Lower leg skin (tissue), 3 donors: ENCODE measurements around the gene PIP4K2C.

Experiments used
- CTCF ChIP-seq, 3 donors: fragments of 450-650 bp; IDR thresholded peaks; one replicate each; pipeline ENCODE4 v1.5.1; 2016; ENCODE audit warnings: antibody characterized with exemption in 3 of 3, mild to moderate bottlenecking in 3 of 3, moderate library complexity in 2 of 3
- POLR2A ChIP-seq, 2 donors: fragments of 450-650 bp; IDR thresholded peaks; one replicate each; pipeline ENCODE4 v1.6.1; 2016 to 2017; ENCODE audit warnings: antibody characterized with exemption in 2 of 2, mild to moderate bottlenecking in 1 of 2, moderate library complexity in 1 of 2

- TF ChIP-seq POLR2A (IDR thresholded peaks at IDR 0.05) (no peak), CTCF (IDR thresholded peaks at IDR 0.05) (no peak)
Observed at GRCh38 chr12:57614948-57615500, 24.0 kb downstream of the PIP4K2C start.
